ENCODE data around the gene PCBP2.

Gene PCBP2

DNA sequence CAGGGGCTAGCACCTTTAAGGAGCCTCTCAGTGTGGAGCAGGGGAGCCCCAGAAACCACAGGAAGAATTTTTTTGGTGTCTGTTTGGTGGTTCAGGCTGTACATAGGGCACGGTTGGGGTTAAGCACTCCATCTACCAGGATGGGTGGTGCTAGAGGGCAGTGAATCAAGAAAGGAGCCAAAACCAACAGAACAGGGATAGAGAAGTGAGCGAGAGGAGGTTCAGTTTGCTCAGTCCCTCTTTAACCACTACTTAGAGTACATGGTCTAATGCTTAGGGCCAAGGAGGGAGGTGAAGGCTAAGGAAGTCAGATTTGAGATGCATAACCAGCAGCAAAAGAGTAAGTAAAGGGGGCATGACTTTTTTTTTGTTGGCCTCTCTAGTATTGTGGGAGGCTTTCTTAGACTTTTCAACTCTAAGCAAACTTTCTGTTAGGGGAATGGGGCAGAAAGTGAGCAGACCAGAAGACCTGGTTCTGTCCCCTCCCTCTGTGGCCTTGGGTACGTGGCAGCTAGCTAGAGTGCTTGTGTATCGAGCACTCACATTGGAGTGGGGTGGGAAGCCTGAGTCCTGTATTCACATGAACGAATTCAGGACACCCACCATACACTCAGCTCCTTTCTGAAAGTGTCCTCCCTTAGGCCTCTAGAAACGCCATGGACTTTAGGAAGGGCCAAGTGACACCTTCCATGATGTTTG lies 62.0 kb downstream of the PCBP2 start:
- DNase-seq = no peak

DNA sequence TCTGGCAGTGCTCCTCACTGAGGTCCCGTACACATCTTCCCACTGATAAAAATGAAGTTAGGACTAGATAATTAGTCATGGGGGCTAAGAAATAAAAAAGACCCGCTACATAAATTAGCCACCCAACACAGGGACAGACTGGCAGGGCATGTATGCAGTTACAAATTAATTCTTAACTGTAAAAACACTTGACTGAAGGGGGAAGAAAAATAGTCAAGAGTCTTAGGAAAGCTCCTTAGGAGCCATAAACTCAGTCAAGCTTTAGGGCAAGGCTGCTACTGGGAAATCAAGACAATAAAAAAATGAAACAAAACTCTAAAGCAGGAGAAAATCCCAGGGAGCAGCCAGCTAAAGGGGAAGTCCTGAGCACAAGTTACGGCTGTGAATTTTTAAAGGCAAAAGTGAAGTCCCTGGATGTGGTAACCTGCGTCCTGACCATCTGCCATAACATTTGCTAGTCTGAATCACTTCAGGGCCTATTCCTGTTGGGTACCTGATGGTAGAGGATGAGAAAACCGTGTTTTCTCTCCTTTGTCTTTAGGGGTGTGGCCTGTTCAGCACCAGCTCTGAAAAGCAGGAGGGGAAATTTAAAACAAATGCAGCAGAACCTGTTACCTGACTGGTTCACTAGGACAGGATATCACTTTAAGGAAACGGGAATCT lies 62.9 kb downstream of the PCBP2 start:
- no peak for DNase-seq

DNA sequence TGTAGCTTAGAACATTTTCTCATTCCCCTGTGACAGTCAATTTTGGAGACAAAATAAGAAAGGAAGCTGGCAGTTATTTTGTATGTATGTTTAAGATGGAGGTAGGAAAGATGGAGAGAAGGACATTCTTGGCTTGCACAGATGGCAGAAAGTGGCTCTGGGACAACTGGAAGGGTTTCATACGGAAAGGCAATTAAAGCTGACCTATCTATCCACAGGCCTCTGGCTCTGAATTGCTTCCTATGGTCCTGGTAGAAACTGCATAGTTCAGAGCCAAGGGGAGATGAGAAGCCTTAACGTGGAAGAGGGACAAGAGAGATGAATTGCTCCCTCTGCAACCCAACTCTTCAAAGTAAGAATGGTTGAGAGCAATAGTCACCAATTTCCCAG lies 63.4 kb downstream of the PCBP2 start:
- no peak for DNase-seq

DNA sequence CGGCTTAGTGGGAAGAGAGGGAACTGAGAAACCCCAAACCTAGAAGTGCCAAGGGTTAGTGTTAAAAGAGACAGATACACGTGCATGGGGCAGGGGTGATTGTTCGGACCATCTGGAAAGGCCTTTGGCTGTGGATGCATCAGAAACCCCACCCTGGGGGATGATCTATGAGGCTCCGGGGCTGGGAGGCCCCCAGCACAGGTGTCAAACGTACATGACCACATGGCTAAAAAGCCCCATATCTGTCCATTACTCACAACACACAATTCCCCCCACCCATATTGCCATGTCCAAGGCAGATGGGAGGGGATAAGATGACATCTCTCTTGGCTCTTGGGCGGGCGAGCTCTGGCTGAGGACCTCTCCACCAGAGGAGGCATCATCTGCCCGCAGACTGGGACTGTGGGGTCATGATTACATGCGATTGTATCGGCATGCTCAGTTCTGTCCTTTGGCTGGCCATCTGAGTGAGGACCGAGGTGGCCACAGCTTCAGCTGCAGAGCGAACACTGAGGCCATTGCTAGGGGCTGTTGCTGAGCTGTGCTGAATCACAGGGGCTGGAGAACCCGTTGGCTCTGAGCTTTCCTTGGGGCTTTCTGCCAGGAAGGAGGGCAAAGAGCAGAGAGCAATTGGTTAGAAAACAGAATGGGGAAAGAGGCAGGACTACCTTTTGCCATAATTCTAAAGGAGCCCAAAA lies 65.0 kb downstream of the PCBP2 start:
- DNase-seq = no peak

DNA sequence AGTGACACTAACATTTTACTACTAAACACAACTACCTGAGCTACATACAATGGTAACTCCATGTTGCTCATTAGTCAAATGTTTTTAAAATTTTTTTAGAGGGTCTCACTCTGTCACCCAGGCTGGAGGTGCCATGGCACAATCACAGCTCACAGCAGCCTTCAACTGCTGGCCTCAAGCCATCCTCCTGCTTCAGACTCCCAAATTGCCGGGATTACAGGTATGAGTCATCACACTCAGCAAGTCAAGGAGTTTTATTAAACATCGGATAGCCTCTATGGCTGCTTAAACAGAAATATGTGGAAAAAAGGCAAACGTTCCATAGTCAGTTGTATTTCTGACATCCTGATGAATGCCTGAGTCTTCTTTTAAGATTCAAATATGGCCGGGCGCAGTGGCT lies 66.5 kb downstream of the PCBP2 start:
- no peak for DNase-seq

DNA sequence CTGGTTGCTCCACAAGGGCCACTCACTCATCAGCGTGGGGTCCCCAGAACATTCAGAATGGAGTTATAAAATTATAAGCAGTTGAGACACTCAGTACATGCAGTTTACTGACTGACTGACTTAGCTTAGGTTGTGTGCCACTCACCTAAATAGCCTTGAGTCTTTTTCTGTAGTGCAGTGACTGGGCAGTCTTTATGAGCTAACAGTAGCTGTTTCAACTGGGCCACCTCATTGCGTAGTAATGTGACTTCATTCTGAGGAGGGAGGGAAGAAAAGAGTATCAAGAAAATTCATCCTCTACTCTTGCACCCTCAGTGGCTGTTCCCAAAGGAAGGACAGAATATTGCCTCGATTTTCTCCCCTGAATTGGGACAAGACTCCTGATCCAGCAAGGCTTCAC lies 71.2 kb downstream of the PCBP2 start:
- no peak for DNase-seq

DNA sequence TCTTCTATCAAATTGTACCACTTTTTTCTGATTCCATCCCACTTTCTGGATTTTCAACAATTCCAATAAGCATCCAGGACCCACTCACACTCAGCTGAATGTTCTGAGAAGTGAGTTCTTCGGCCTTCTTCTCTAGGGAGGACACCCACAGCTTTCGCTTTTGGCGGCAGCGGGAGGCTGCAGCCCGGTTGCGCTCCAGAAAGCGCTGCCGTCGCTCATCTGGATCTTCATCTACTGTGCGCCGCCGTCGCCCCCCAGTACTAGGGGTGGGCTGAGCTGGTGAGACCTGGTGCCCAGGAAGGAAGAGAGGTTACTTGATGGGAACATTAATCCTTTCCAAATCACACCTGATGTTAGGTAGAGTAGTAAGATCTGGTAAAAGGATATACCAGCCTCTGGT lies 72.6 kb downstream of the PCBP2 start:
- no peak for DNase-seq

DNA sequence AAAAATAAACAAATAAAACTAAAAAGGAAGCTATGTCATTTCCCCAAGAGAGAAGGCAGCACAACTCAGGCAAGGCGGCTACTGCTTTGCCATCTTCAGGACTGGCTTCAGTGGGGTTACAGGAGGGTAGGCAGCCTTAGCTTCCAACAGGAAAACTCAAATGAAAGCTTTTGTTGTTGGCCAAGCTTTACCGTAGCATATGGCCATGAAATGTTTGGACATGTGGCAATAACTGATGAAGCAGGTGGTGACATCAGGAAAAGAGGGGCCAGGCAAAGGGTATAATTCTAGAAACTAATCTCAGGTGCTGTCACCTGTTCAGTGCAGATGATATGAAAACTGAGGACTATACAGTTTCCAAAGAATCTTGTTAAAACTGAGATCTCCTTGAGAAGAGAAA lies 78.2 kb downstream of the PCBP2 start:
- DNase-seq = no peak

Data from activated T-cell treated with anti-CD3 and anti-CD28 coated beads, Interleukin-2, amount 50 U/mL, for 48 hours (primary cell).